Measurements from ENCODE around the gene ZC3H12D.
"Not testable (repeated sequence)": the region's sequence is repeated elsewhere in the genome, so short reads cannot be mapped to it uniquely, and the experiment has no call there.

Gene ZC3H12D

GRCh38 chr6:149484733-149485700, at the start of gene ZC3H12D:
ZC3H12D (minus strand) TSS chr6:149485014; CDS start chr6:149474543, 10,471 bp downstream.
- no peak for DNase-seq

- DNase-seq, result no peak
Measured at GRCh38 chr6:149529650-149530049, 44.8 kb upstream of the ZC3H12D start.

GRCh38 chr6:149515494-149515893, 30.7 kb upstream of the ZC3H12D start:
- no peak for DNase-seq

GRCh38 chr6:149513915-149514314, 29.1 kb upstream of the ZC3H12D start:
- peak; percentile 87 for DNase-seq

GRCh38 chr6:149510793-149511512, 26.1 kb upstream of the ZC3H12D start:
- DNase-seq, result no peak

- no peak for DNase-seq
Measured at GRCh38 chr6:149508485-149508884, 23.7 kb upstream of the ZC3H12D start.

- DNase-seq, result no peak
Measured at GRCh38 chr6:149503872-149504271, 19.1 kb upstream of the ZC3H12D start.

GRCh38 chr6:149503276-149503675, 18.5 kb upstream of the ZC3H12D start:
- DNase-seq, result no peak

- DNase-seq, result no peak
Measured at GRCh38 chr6:149501768-149502167, 17.0 kb upstream of the ZC3H12D start.

GRCh38 chr6:149501201-149501600, 16.4 kb upstream of the ZC3H12D start:
- no peak for DNase-seq

- DNase-seq, result no peak
Measured at GRCh38 chr6:149500096-149500495, 15.3 kb upstream of the ZC3H12D start.

- DNase-seq, result no peak
Measured at GRCh38 chr6:149499066-149499465, 14.3 kb upstream of the ZC3H12D start.

- no peak for DNase-seq
Measured at GRCh38 chr6:149497365-149497764, 12.6 kb upstream of the ZC3H12D start.

- not testable (repeated sequence) for DNase-seq
Measured at GRCh38 chr6:149496597-149496996, 11.8 kb upstream of the ZC3H12D start.

GRCh38 chr6:149495349-149496016, 10.7 kb upstream of the ZC3H12D start:
- not testable (repeated sequence) for DNase-seq

GRCh38 chr6:149494810-149495209, 10.0 kb upstream of the ZC3H12D start:
- DNase-seq, result not testable (repeated sequence)

GRCh38 chr6:149493761-149494320, 9.0 kb upstream of the ZC3H12D start:
- DNase-seq, result no peak

- DNase-seq, result no peak
Measured at GRCh38 chr6:149492798-149493343, 8.1 kb upstream of the ZC3H12D start.

GRCh38 chr6:149489967-149490366, 5.2 kb upstream of the ZC3H12D start:
- no peak for DNase-seq

- no peak for DNase-seq
Measured at GRCh38 chr6:149488815-149489214, 4.0 kb upstream of the ZC3H12D start.

- DNase-seq, result no peak
Measured at GRCh38 chr6:149487316-149487715, 2.5 kb upstream of the ZC3H12D start.

- no peak for DNase-seq
Measured at GRCh38 chr6:149483849-149484655, 762 bp downstream of the ZC3H12D start.
